Activated CD8-positive, alpha-beta memory T cell treated with anti-CD3 and anti-CD28 coated beads, Interleukin-2, amount 50 U/mL, for 1 hour (primary cell): Measurements from ENCODE around the gene TBXT.
"Not testable (repeated sequence)": the region's sequence is repeated elsewhere in the genome, so short reads cannot be mapped to it uniquely, and the experiment has no call there.

Source experiments
- DNase-seq: peaks from one replicate; pipeline ENCODE4 v3.0.0-alpha.2; 2020; ENCODE audit errors: extremely low read depth

Gene TBXT

GRCh38 chr6:166167801-166168615 lies at the start of gene TBXT:
TBXT (minus strand) TSS chr6:166167851; CDS start chr6:166167591, 260 bp downstream.
- no peak for DNase-seq

- no peak for DNase-seq
Measured at GRCh38 chr6:166207284-166207561, 39.6 kb upstream of the TBXT start.

GRCh38 chr6:166206510-166207283 lies 39.0 kb upstream of the TBXT start:
- no peak for DNase-seq

GRCh38 chr6:166206066-166206465 lies 38.4 kb upstream of the TBXT start:
- no peak for DNase-seq

- no peak for DNase-seq
Measured at GRCh38 chr6:166204852-166205650, 37.4 kb upstream of the TBXT start.

GRCh38 chr6:166203641-166204222 lies 36.1 kb upstream of the TBXT start:
- DNase-seq = no peak

GRCh38 chr6:166203003-166203640 lies 35.5 kb upstream of the TBXT start:
- no peak for DNase-seq

GRCh38 chr6:166202321-166202733 lies 34.7 kb upstream of the TBXT start:
- DNase-seq = no peak

- DNase-seq = no peak
Measured at GRCh38 chr6:166201878-166202277, 34.2 kb upstream of the TBXT start.

- DNase-seq = no peak
Measured at GRCh38 chr6:166197361-166197760, 29.7 kb upstream of the TBXT start.

GRCh38 chr6:166195860-166196238 lies 28.2 kb upstream of the TBXT start:
- DNase-seq = no peak

- DNase-seq = no peak
Measured at GRCh38 chr6:166194914-166195859, 27.5 kb upstream of the TBXT start.

- DNase-seq = no peak
Measured at GRCh38 chr6:166192557-166192956, 24.9 kb upstream of the TBXT start.

- no peak for DNase-seq
Measured at GRCh38 chr6:166192136-166192535, 24.5 kb upstream of the TBXT start.

GRCh38 chr6:166179704-166180103 lies 12.1 kb upstream of the TBXT start:
- no peak for DNase-seq

GRCh38 chr6:166176106-166176505 lies 8.5 kb upstream of the TBXT start:
- no peak for DNase-seq

GRCh38 chr6:166175093-166175492 lies 7.4 kb upstream of the TBXT start:
- DNase-seq = not testable (repeated sequence)

GRCh38 chr6:166174031-166174430 lies 6.4 kb upstream of the TBXT start:
- no peak for DNase-seq

- DNase-seq = no peak
Measured at GRCh38 chr6:166173281-166173951, 5.8 kb upstream of the TBXT start.

- DNase-seq = no peak
Measured at GRCh38 chr6:166172546-166172945, 4.9 kb upstream of the TBXT start.
